DND-41 (cell line): ENCODE results near the gene CTSA.

Source experiments
- ATAC-seq: fragments of 200-7000 bp; cut with Tn5 transposase; 3 replicates; pipeline ENCODE4 v1.9.1; 2021; ENCODE audit warnings: low read depth; ENCODE audit not compliant: insufficient read depth
- DNase-seq: peaks from one replicate; pipeline ENCODE4 v3.0.0-alpha.2; 2020
- H2AFZ ChIP-seq: 2 replicates; pipeline ENCODE4 v1.6.0; 2012; ENCODE audit warnings: low read depth, low read length
- H3K27ac ChIP-seq: 2 replicates; pipeline ENCODE4 v1.5.1; 2012; ENCODE audit warnings: low read length, inconsistent platforms
- H3K27me3 ChIP-seq: fragments of 200-600 bp; sonication (generic); 2 replicates; pipeline ENCODE4 v1.6.0; 2012; ENCODE audit warnings: low read length, mild to moderate bottlenecking, inconsistent platforms; ENCODE audit not compliant: insufficient read depth, poor library complexity
- H3K36me3 ChIP-seq: 2 replicates; pipeline ENCODE4 v1.5.1; 2012; ENCODE audit warnings: low read length, inconsistent platforms; ENCODE audit not compliant: insufficient read depth
- H3K4me1 ChIP-seq: 2 replicates; pipeline ENCODE4 v1.5.1; 2012; ENCODE audit warnings: mild to moderate bottlenecking, low read length; ENCODE audit not compliant: insufficient read depth
- H3K4me2 ChIP-seq: 2 replicates; pipeline ENCODE4 v1.6.0; 2012; ENCODE audit warnings: mild to moderate bottlenecking, moderate library complexity, low read length, inconsistent platforms; ENCODE audit not compliant: insufficient read depth
- H3K4me3 ChIP-seq, 2 experiments: fragments of 200-600 bp in 1 of 2; shearing (Covaris generic) in 1 of 2; 2 replicates each; pipeline ENCODE4 v1.5.1; 2012 to 2016; ENCODE audit warnings: inconsistent platforms in 2 of 2, low read length in 2 of 2, mild to moderate bottlenecking in 2 of 2, low read depth in 1 of 2, moderate library complexity in 1 of 2
- H3K79me2 ChIP-seq: 2 replicates; pipeline ENCODE4 v1.6.0; 2012; ENCODE audit warnings: low read length, inconsistent platforms; ENCODE audit not compliant: insufficient read depth
- H3K9ac ChIP-seq: 2 replicates; pipeline ENCODE4 v1.6.0; 2012; ENCODE audit warnings: low read depth, mild to moderate bottlenecking, inconsistent platforms, low read length, moderate library complexity
- H3K9me3 ChIP-seq: 2 replicates; pipeline ENCODE4 v1.5.1; 2012; ENCODE audit warnings: low read length, moderate library complexity, mild to moderate bottlenecking, inconsistent platforms; ENCODE audit not compliant: insufficient read depth, severe bottlenecking
- H4K20me1 ChIP-seq: 2 replicates; pipeline ENCODE4 v1.6.0; 2012; ENCODE audit warnings: low read length; ENCODE audit not compliant: insufficient read depth
- CTCF ChIP-seq: IDR thresholded peaks from 2 replicates; pipeline ENCODE4 v1.5.1; 2012; ENCODE audit warnings: borderline replicate concordance, low read length, moderate library complexity, mild to moderate bottlenecking; ENCODE audit not compliant: poor library complexity, severe bottlenecking; ENCODE audit errors: extremely low read depth
- EZH2 ChIP-seq: IDR thresholded peaks from 3 replicates; pipeline ENCODE4 v1.6.1; 2012; ENCODE audit warnings: borderline replicate concordance, low read depth, mild to moderate bottlenecking, moderate library complexity, low read length, inconsistent platforms; ENCODE audit not compliant: severe bottlenecking

Gene CTSA

GRCh38 chr20:45857114-45857881 is 33.8 kb upstream of the CTSA start, which contains the start of the genes ACOT8 and ZSWIM3:
ACOT8 (minus strand) TSS chr20:45857392; CDS start chr20:45857315, 77 bp downstream.
ZSWIM3 (plus strand) TSS chr20:45857614; CDS start chr20:45857826, 212 bp downstream.
- H2AFZ ChIP-seq = peak within 1 kb of the TSS; percentile 95
- peak within 1 kb of the TSS; percentile 80 for H3K4me2 ChIP-seq
- peak within 1 kb of the TSS; percentile 93 to 94 for H3K4me3 ChIP-seq

GRCh38 chr20:45857882-45858216 is 33.3 kb upstream of the CTSA start:
- ATAC-seq (peak; percentile 2; the same call in 2 of the 3 replicates), DNase-seq (no peak)
- H3K4me2 ChIP-seq = peak overlapping the region; percentile 80
- H3K79me2 ChIP-seq = peaks cover 46% of the 10 kb centered on the region
- H3K27me3 ChIP-seq = no peaks in the 10 kb centered on the region
- H3K9me3 ChIP-seq = no peaks in the 10 kb centered on the region
- H3K4me3 ChIP-seq = peak overlapping the region; percentile 93 to 94
- peak overlapping the region; percentile 91 for H3K9ac ChIP-seq
- H3K4me1 ChIP-seq = peaks cover 47% of the 10 kb centered on the region
- peaks cover 16% of the 10 kb centered on the region for H3K36me3 ChIP-seq
- no peaks in the 10 kb centered on the region for H4K20me1 ChIP-seq
- no peak for TF ChIP-seq CTCF
- no peak for TF ChIP-seq EZH2
- H3K27ac ChIP-seq = peak overlapping the region; percentile 82
- H2AFZ ChIP-seq = peak overlapping the region; percentile 87

More at GRCh38 chr20:45857114-45857881, 33.8 kb upstream of the CTSA start, which contains the start of the genes ACOT8 and ZSWIM3:
- Histone ChIP-seq H3K36me3 (peaks cover 16% of the 10 kb centered on the region), H3K4me1 (peaks cover 47% of the 10 kb centered on the region), H3K27ac (peak within 1 kb of the TSS; percentile 83), H3K27me3 (no peaks in the 10 kb centered on the region), H4K20me1 (no peaks in the 10 kb centered on the region), H3K79me2 (peaks cover 46% of the 10 kb centered on the region), H3K9me3 (no peaks in the 10 kb centered on the region), H3K9ac (peak within 1 kb of the TSS; percentile 91)
- no peak for TF ChIP-seq EZH2
- no peak for TF ChIP-seq CTCF
- DNase-seq = peak; percentile 99
- peak; percentile 97 for ATAC-seq

GRCh38 chr20:45859916-45860315 is 31.2 kb upstream of the CTSA start:
- peaks cover 41% of the 10 kb centered on the region for H3K79me2 ChIP-seq
- no peaks in the 10 kb centered on the region for H4K20me1 ChIP-seq
- H2AFZ ChIP-seq = no peak overlapping the region
- no peaks in the 10 kb centered on the region for H3K9me3 ChIP-seq
- peaks cover 37% of the 10 kb centered on the region for H3K4me1 ChIP-seq
- no peak overlapping the region for H3K27ac ChIP-seq
- peaks cover 5% of the 10 kb centered on the region for H3K36me3 ChIP-seq
- no peak for DNase-seq
- H3K4me2 ChIP-seq = no peak overlapping the region
- no peaks in the 10 kb centered on the region for H3K27me3 ChIP-seq
- TF ChIP-seq EZH2 = no peak
- TF ChIP-seq CTCF = no peak
- ATAC-seq = no peak
- H3K9ac ChIP-seq = no peak overlapping the region
- H3K4me3 ChIP-seq = no peak overlapping the region
